HepG2 (cell line): ENCODE data around the gene NPHS1. TPM values are rescaled to one million over a fixed set of nuclear protein-coding genes. Genes with fewer than 3 reads are reported as not detected.

Source experiments
- ATAC-seq: fragments of 200-7000 bp; cut with Tn5 transposase; 3 replicates; pipeline ENCODE4 v1.9.1; 2020; ENCODE audit warnings: mild to moderate bottlenecking, moderate library complexity
- BruUV-seq: library from RNA; stranded (reverse); fragments of 400-500 nt; replicated peaks from 2 replicates; lab custom pipeline; 2021; lab: Mats Ljungman, UMichigan
- CTCF ChIA-PET: fragments of 300-600 bp; formaldehyde crosslinking; extraction: SDS; loops from one replicate; lab custom pipeline; 2021; ENCODE audit warnings: low total read pairs, inconsistent platforms, low intra/inter-chr PET ratio; lab: Yijun Ruan, JAX
- POLR2A ChIA-PET: fragments of 350-600 bp; sonication (Branson Sonifier 250); formaldehyde crosslinking; loops from one replicate; lab custom pipeline; 2020; ENCODE audit warnings: antibody characterized with exemption, inconsistent platforms; lab: Yijun Ruan, JAX
- DNase-seq: peaks from one replicate; pipeline ENCODE4 v3.0.0-alpha.2; 2015; ENCODE audit warnings: low spot score
- FAIRE-seq: peaks from 3 replicates; lab custom pipeline; 2011; peaks lifted over from hg19 to GRCh38; lab: Jason Lieb, UNC
- H2AFZ ChIP-seq: one replicate; pipeline ENCODE4 v1.6.1; 2011; ENCODE audit warnings: low read length, inconsistent platforms
- H3K27ac ChIP-seq: fragments of 300-600 bp; 3 replicates; pipeline ENCODE4 v1.8.0; 2011; ENCODE audit warnings: mixed run types, mild to moderate bottlenecking, mixed read lengths, low read length, inconsistent platforms; ENCODE audit not compliant: insufficient read depth; ENCODE audit errors: extremely low read length
- H3K27me3 ChIP-seq, 2 experiments: fragments of 200-600 bp in 1 of 2; 2 replicates in 1 of 2; 3 replicates in 1 of 2; pipeline versions ENCODE4 v1.6.0 to v1.8.0; 2011; ENCODE audit warnings: low read length in 2 of 2, mild to moderate bottlenecking in 2 of 2, moderate library complexity in 2 of 2, inconsistent platforms in 1 of 2; ENCODE audit not compliant: insufficient read depth in 2 of 2, control insufficient read depth in 1 of 2
- H3K36me3 ChIP-seq, 2 experiments: fragments of 200-600 bp in 1 of 2; replicated peaks in 1 of 2; 2 replicates in 1 of 2; 3 replicates in 1 of 2; pipeline versions ENCODE4 v1.5.1 to v1.8.0; 2011; ENCODE audit warnings: low read length in 2 of 2, inconsistent platforms in 1 of 2; ENCODE audit not compliant: insufficient read depth in 2 of 2, control insufficient read depth in 1 of 2
- H3K4me1 ChIP-seq: 2 replicates; pipeline ENCODE4 v1.5.1; 2012; ENCODE audit warnings: low read length, inconsistent platforms; ENCODE audit not compliant: insufficient read depth
- H3K4me2 ChIP-seq: 2 replicates; pipeline ENCODE4 v1.6.0; 2011; ENCODE audit warnings: low read depth, low read length, inconsistent platforms
- H3K4me3 ChIP-seq, 3 experiments: fragments of 200-600 bp in 1 of 3; sonication (generic), shearing (Covaris generic) in 1 of 3; replicated peaks in 1 of 3; 2 replicates each; pipeline ENCODE4 v1.5.1; 2011 to 2016; ENCODE audit warnings: low read length in 3 of 3, inconsistent platforms in 2 of 3, low read depth in 2 of 3, mild to moderate bottlenecking in 2 of 3, control low read depth in 1 of 3, mixed read lengths in 1 of 3; ENCODE audit not compliant: insufficient read depth in 1 of 3
- H3K79me2 ChIP-seq: one replicate; pipeline ENCODE4 v1.6.1; 2011; ENCODE audit warnings: low read length, inconsistent platforms; ENCODE audit not compliant: insufficient read depth
- H3K9ac ChIP-seq: 2 replicates; pipeline ENCODE4 v1.6.0; 2011; ENCODE audit warnings: mild to moderate bottlenecking, low read depth, low read length, inconsistent platforms; ENCODE audit not compliant: insufficient read depth
- H3K9me3 ChIP-seq: 2 replicates; pipeline ENCODE4 v1.5.1; 2012; ENCODE audit warnings: mild to moderate bottlenecking, low read length
- H4K20me1 ChIP-seq: 2 replicates; pipeline ENCODE4 v1.6.0; 2011; ENCODE audit warnings: inconsistent platforms, mild to moderate bottlenecking, low read length, moderate library complexity; ENCODE audit not compliant: insufficient read depth
- ESRRA ChIP-seq: sonication (generic); formaldehyde crosslinking; IDR thresholded peaks from 2 replicates; pipeline ENCODE4 v1.5.1; 2020; ENCODE audit warnings: mild to moderate bottlenecking, low read depth, missing genetic modification reagents
- JUN ChIP-seq: sonication (generic); formaldehyde crosslinking; IDR thresholded peaks from 2 replicates; pipeline ENCODE4 v1.4.0; 2020; ENCODE audit warnings: mild to moderate bottlenecking, missing genetic modification reagents
- KLF6 ChIP-seq: IDR thresholded peaks from 2 replicates; pipeline ENCODE4 v1.8.0; 2016; ENCODE audit warnings: missing biosample characterization, missing genetic modification reagents
- MAFG ChIP-seq: sonication (generic); formaldehyde crosslinking; IDR thresholded peaks from 2 replicates; pipeline ENCODE4 v1.5.1; 2020; ENCODE audit warnings: mild to moderate bottlenecking, missing genetic modification reagents
- TCF7L2 ChIP-seq: IDR thresholded peaks from 2 replicates; pipeline ENCODE4 v1.6.1; 2011; ENCODE audit warnings: mild to moderate bottlenecking, low read depth, low read length, moderate library complexity
- THYN1 ChIP-seq: sonication (generic); formaldehyde crosslinking; IDR thresholded peaks from 2 replicates; pipeline ENCODE4 v1.8.1; 2023; ENCODE audit warnings: low read depth, mild to moderate bottlenecking, moderate library complexity, missing genetic modification reagents, borderline replicate concordance
- XBP1 ChIP-seq: sonication (generic); formaldehyde crosslinking; IDR thresholded peaks from 2 replicates; pipeline ENCODE4 v1.5.0; 2020; ENCODE audit warnings: missing genetic modification reagents
- YY1 ChIP-seq: IDR thresholded peaks from 2 replicates; pipeline ENCODE4 v1.6.1; 2011; ENCODE audit warnings: low read length, low read depth, moderate library complexity, mild to moderate bottlenecking; ENCODE audit not compliant: insufficient read depth, insufficient replicate concordance
- ZGPAT ChIP-seq: IDR thresholded peaks from 2 replicates; pipeline ENCODE4 v1.6.1; 2016; ENCODE audit warnings: mild to moderate bottlenecking
- ZNF562 ChIP-seq: sonication (generic); formaldehyde crosslinking; IDR thresholded peaks from 2 replicates; pipeline ENCODE4 v1.8.0; 2022; ENCODE audit warnings: missing genetic modification reagents, borderline replicate concordance
- WGBS: methylation state at CpG from one replicate; pipeline ENCODE4 v1.1.6; 2017; ENCODE audit warnings: low lambda C conversion rate; 5-methylcytosine and 5-hydroxymethylcytosine counted together
- in situ Hi-C: cut with HindIII; loops from 2 replicates; pipeline ENCODE4 v1.10.0; 2017; ENCODE audit warnings: low pct_unique_long_range_greater_than_20kb; ENCODE audit not compliant: extremely low pct_ligation_motif_present
- intact Hi-C: fragments of 100-400 bp; cut with micrococcal nuclease; formaldehyde crosslinking; loops from one replicate; pipeline ENCODE4 v1.10.0; 2022; ENCODE audit not compliant: unreplicated experiment
- polyA plus RNA-seq, 8 experiments: library from polyadenylated mRNA; depleted of rRNA in 3 of 8; stranded (reverse) in 7 of 8; unstranded in 1 of 8; fragments of >200 nt; fragmentation: Illumina TruSeq in 4 of 8; extraction: Trizol in 4 of 8; gene quantifications; 2 replicates each; pipeline versions ENCODE4 v1.2.1 to v1.2.3, GENCODE V29; 2011 to 2016; ENCODE audit warnings: low read depth in 4 of 8, missing spikeins in 1 of 8, mixed read lengths in 1 of 8; ENCODE audit not compliant: insufficient read depth in 1 of 8
- total RNA-seq, 5 experiments: library from RNA; depleted of rRNA; stranded (reverse); fragments of >200 nt; fragmentation: Illumina TruSeq; extraction: Trizol; gene quantifications; 2 replicates each; pipeline ENCODE4 v1.2.3, GENCODE V29; 2016; ENCODE audit warnings: low read depth in 1 of 5

The NPHS1 gene
- total and polyA plus RNA-seq, 2 of the 13 experiments (the other 11 are each of a cell fraction or from before 2014, with no cell fraction given), result not detected

DNA sequence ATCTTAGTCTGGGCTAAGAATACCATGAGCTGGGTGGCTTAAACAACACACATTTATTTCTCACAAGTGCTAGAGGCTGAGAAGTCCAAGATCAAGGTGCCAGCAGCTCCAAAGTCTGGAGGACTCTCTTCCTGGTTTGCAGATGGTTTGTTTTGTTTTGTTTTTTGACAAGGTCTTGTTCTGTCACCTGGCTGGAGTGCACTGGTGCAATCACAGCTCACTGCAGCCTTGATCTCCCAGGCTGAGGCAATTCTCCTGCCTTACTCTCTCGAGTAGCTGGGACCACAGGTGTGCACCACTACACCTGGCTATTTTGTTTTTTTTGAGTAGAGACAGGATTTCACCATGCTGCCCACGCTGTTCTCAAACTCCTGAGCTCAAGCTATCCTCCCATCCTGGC, 31.6 kb upstream of the NPHS1 start:
- no peak for DNase-seq
- BruUV-seq, result no TSS peak

More for the DNA sequence above, 31.6 kb upstream of the NPHS1 start:
- Histone ChIP-seq H3K27ac (no peak overlapping the region), H3K4me3 (no peak overlapping the region), H3K27me3 (no peaks in the 10 kb centered on the region), H3K79me2 (no peaks in the 10 kb centered on the region), H4K20me1 (no peaks in the 10 kb centered on the region), H3K9ac (no peak overlapping the region), H3K4me1 (no peaks in the 10 kb centered on the region), H2AFZ (no peak overlapping the region), H3K36me3 (peaks cover 1 to 8% of the 10 kb centered on the region in 2 experiments; a peak in 1 of 5 replicates), H3K4me2 (no peak overlapping the region), H3K9me3 (no peaks in the 10 kb centered on the region)
- ChIA-PET CTCF (no interaction called here), POLR2A (no interaction called here)
- FAIRE-seq (no peak), ATAC-seq (no peak)
- 0% methylated on average over 2 of the region's 2 CpGs for WGBS
- in situ Hi-C loops (loop anchor here (10.0 kb wide), 1 partner anchor 51 kb away; the partner anchor contains the start of gene LRFN3), intact Hi-C loops (no loop called here)
- TF ChIP-seq MAFG (no peak), ZGPAT (CRISPR knock-in tag) (no peak), ZNF562 (no peak), XBP1 (CRISPR knock-in tag) (no peak), TCF7L2 (no peak), KLF6 (CRISPR knock-in tag) (no peak), ESRRA (CRISPR knock-in tag) (no peak), YY1 (no peak), JUN (CRISPR knock-in tag) (no peak), THYN1 (CRISPR knock-in tag) (no peak)
